GM12878 (cell line): ENCODE measurements around the gene PFKP. TPM values are rescaled to one million over a fixed set of nuclear protein-coding genes. Genes with fewer than 3 reads are reported as not detected.

Source experiments
- ATAC-seq: fragments of 200-7000 bp; cut with Tn5 transposase; 3 replicates; pipeline ENCODE4 v1.9.1; 2020; ENCODE audit warnings: mild to moderate bottlenecking, moderate library complexity
- BruUV-seq: library from RNA; stranded (reverse); fragments of 400-500 nt; replicated peaks from 2 replicates; lab custom pipeline; 2021; lab: Mats Ljungman, UMichigan
- CTCF ChIA-PET: fragments of 300-600 bp; sonication (Branson Sonifier 250); formaldehyde crosslinking; extraction: SDS; loops from one replicate; lab custom pipeline; 2021; ENCODE audit warnings: inconsistent platforms; lab: Yijun Ruan, JAX
- POLR2A ChIA-PET: fragments of 350-600 bp; formaldehyde crosslinking; extraction: SDS; loops from one replicate; lab custom pipeline; 2021; ENCODE audit warnings: inconsistent platforms; lab: Charles Lee
- RAD21 ChIA-PET: fragments of 300-600 bp; sonication (Branson Sonifier 250); formaldehyde crosslinking; loops from one replicate; lab custom pipeline; 2023; ENCODE audit warnings: antibody characterized with exemption; ENCODE audit not compliant: unreplicated experiment; lab: Charles Lee
- SMC1A ChIA-PET: fragments of 300-600 bp; sonication (Branson Sonifier 250); formaldehyde crosslinking; loops from one replicate; lab custom pipeline; 2023; ENCODE audit not compliant: unreplicated experiment, uncharacterized antibody; lab: Charles Lee
- DNase-seq: peaks from one replicate; pipeline ENCODE4 v3.0.0-alpha.2; 2011; ENCODE audit warnings: low read depth, low spot score
- FAIRE-seq: peaks from 3 replicates; lab custom pipeline; 2011; peaks lifted over from hg19 to GRCh38; lab: Jason Lieb, UNC
- H2AFZ ChIP-seq: 2 replicates; pipeline ENCODE4 v1.6.0; 2011; ENCODE audit warnings: low read depth, low read length, control low read depth; ENCODE audit not compliant: control insufficient read depth
- H3K27ac ChIP-seq: 2 replicates; pipeline ENCODE4 v1.5.1; 2011; ENCODE audit warnings: control low read depth; ENCODE audit not compliant: control insufficient read depth, insufficient read depth
- H3K27me3 ChIP-seq, 2 experiments: replicated peaks in 1 of 2; 2 replicates each; pipeline versions ENCODE4 v1.6.0 to v1.6.1; 2011; ENCODE audit warnings: low read length in 1 of 2; ENCODE audit not compliant: control insufficient read depth in 2 of 2, insufficient read depth in 2 of 2
- H3K36me3 ChIP-seq, 2 experiments: 2 replicates each; pipeline ENCODE4 v1.5.1; 2011; ENCODE audit warnings: low read length in 1 of 2; ENCODE audit not compliant: control insufficient read depth in 2 of 2, insufficient read depth in 2 of 2
- H3K4me1 ChIP-seq: 2 replicates; pipeline ENCODE4 v1.6.1; 2011; ENCODE audit warnings: mild to moderate bottlenecking, low read length, moderate library complexity, mixed read lengths; ENCODE audit not compliant: control insufficient read depth, insufficient read depth
- H3K4me2 ChIP-seq: 2 replicates; pipeline ENCODE4 v1.6.0; 2011; ENCODE audit warnings: control low read depth; ENCODE audit not compliant: control insufficient read depth, insufficient read depth
- H3K4me3 ChIP-seq: fragments of 200-600 bp; sonication (generic); 2 replicates; pipeline ENCODE4 v1.5.1; 2016
- H3K79me2 ChIP-seq: 2 replicates; pipeline ENCODE4 v1.6.0; 2011; ENCODE audit warnings: low read length; ENCODE audit not compliant: control insufficient read depth, insufficient read depth
- H3K9ac ChIP-seq: 2 replicates; pipeline ENCODE4 v1.8.0; 2011; ENCODE audit warnings: low read length, control low read depth, mixed read lengths; ENCODE audit not compliant: control insufficient read depth, insufficient read depth
- H3K9me3 ChIP-seq: replicated peaks from 3 replicates; pipeline ENCODE4 v1.5.1; 2011; ENCODE audit warnings: mild to moderate bottlenecking, low read length; ENCODE audit not compliant: control insufficient read depth, insufficient read depth
- H4K20me1 ChIP-seq: 2 replicates; pipeline ENCODE4 v1.6.0; 2011; ENCODE audit not compliant: control insufficient read depth, insufficient read depth
- CREM ChIP-seq: IDR thresholded peaks from 2 replicates; pipeline ENCODE4 v1.6.1; 2014; ENCODE audit warnings: antibody characterized with exemption, low read depth
- GATAD2B ChIP-seq: fragments of 450-650 bp; conservative IDR thresholded peaks from 2 replicates; pipeline ENCODE4 v1.6.1; 2017; ENCODE audit warnings: low read depth, mild to moderate bottlenecking, moderate library complexity
- HCFC1 ChIP-seq: fragments of 150-350 bp; IDR thresholded peaks from 2 replicates; pipeline ENCODE4 v1.6.1; 2014; ENCODE audit warnings: low read length
- NRF1 ChIP-seq: conservative IDR thresholded peaks from 2 replicates; pipeline ENCODE4 v1.6.1; 2011; ENCODE audit warnings: mild to moderate bottlenecking, low read depth, low read length, improper control_type of control experiment
- POLR2A ChIP-seq: IDR thresholded peaks from 2 replicates; pipeline ENCODE4 v1.6.1; 2011; ENCODE audit warnings: low read depth, mild to moderate bottlenecking, low read length
- ZNF24 ChIP-seq: fragments of 450-650 bp; IDR thresholded peaks from 2 replicates; pipeline ENCODE4 v1.6.1; 2017; ENCODE audit warnings: antibody characterized with exemption, mild to moderate bottlenecking
- ZNF592 ChIP-seq: fragments of 450-650 bp; IDR thresholded peaks from 2 replicates; pipeline ENCODE4 v1.6.1; 2017; ENCODE audit warnings: mild to moderate bottlenecking, moderate library complexity
- WGBS: methylation state at CpG from one replicate; pipeline ENCODE4 v1.1.6; 2016; ENCODE audit warnings: low lambda C conversion rate; ENCODE audit not compliant: insufficient replicate concordance, insufficient coverage; ENCODE audit errors: missing lambda C conversion rate; 5-methylcytosine and 5-hydroxymethylcytosine counted together
- in situ Hi-C: fragments of 300-500 bp; cut with MboI; formaldehyde crosslinking; loops from 9 replicates; pipeline ENCODE4 v1.14.3; 2018; ENCODE audit warnings: mixed read lengths
- intact Hi-C: fragments of 100-400 bp; cut with micrococcal nuclease; formaldehyde crosslinking; loops from one replicate; pipeline ENCODE4 v1.14.2; 2022; ENCODE audit not compliant: unreplicated experiment
- polyA plus RNA-seq, 11 experiments: library from polyadenylated mRNA; depleted of rRNA in 4 of 11; unstranded in 6 of 11; stranded (reverse) in 5 of 11; fragments of >200 nt; fragmentation: Nextera tagmentation in 4 of 11; fragmentation: Illumina TruSeq in 1 of 11; extraction: Ambion mirVana in 4 of 11; extraction: Trizol in 1 of 11; gene quantifications; 1 replicate in 1 of 11; 2 replicates in 10 of 11; pipeline versions ENCODE4 v1.2.1 to v1.2.3, GENCODE V29; 2011 to 2016; ENCODE audit warnings: inconsistent platforms in 2 of 11, missing spikeins in 2 of 11, low read depth in 1 of 11
- total RNA-seq, 4 experiments: library from RNA; depleted of rRNA in 3 of 4; stranded (reverse); fragments of >200 nt in 3 of 4; fragmentation: Illumina TruSeq in 1 of 4; extraction: Trizol in 1 of 4; gene quantifications; 2 replicates each; pipeline versions ENCODE4 v1.2.1 to v1.2.3, GENCODE V29; 2013 to 2021

PFKP gene
- total and polyA plus RNA-seq, 10 of the 15 experiments (the other 5 are each of a cell fraction or from before 2014, with no cell fraction given), result 27.0 to 145 (median 95.7) TPM

DNA sequence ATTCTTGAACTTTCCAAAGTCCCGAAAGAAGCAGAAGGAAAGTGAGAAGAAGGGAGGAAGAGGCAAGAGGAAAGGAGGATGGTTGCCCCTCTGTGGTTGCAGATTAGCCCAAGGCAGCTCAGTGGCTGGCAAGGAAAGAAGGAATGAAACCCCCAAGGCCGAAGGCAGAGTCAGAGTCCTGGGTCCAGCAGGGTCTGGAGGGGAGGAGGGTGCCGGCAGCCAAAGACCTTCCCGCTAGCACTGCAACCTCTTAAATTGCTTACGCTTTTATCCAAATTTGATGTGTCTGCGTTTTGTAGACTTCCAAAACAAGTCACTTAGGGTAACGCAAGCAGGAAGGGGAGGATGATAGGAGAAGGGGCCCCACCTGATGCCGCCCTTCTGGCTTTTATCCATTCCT is 7.4 kb upstream of the PFKP start:
- no peaks in the 10 kb centered on the region for H4K20me1 ChIP-seq
- H3K79me2 ChIP-seq, result no peaks in the 10 kb centered on the region
- no peak for DNase-seq
- no peak overlapping the region for H3K27ac ChIP-seq
- ATAC-seq, result no peak
- 55% methylated on average over 8 of the region's 8 CpGs for WGBS
- H3K9ac ChIP-seq, result no peak overlapping the region
- no peak for TF ChIP-seq CREM
- no peak for TF ChIP-seq GATAD2B
- no peak for TF ChIP-seq ZNF592
- no peak for TF ChIP-seq NRF1
- TF ChIP-seq ZNF24, result no peak
- TF ChIP-seq POLR2A, result no peak
- TF ChIP-seq HCFC1, result no peak
- ChIA-PET SMC1A (no interaction called here), CTCF (no interaction called here), POLR2A (no interaction called here), RAD21 (no interaction called here)
- H3K36me3 ChIP-seq, result no peaks in the 10 kb centered on the region
- H3K4me1 ChIP-seq, result no peaks in the 10 kb centered on the region
- intact Hi-C loops (no loop called here), in situ Hi-C loops (no loop called here)
- H3K4me2 ChIP-seq, result no peak overlapping the region
- H3K27me3 ChIP-seq, result no peaks in the 10 kb centered on the region; a peak in 2 of 4 replicates
- no peak overlapping the region for H2AFZ ChIP-seq
- H3K9me3 ChIP-seq, result no peaks in the 10 kb centered on the region
- no peak overlapping the region for H3K4me3 ChIP-seq
- FAIRE-seq, result no peak
- BruUV-seq, result no TSS peak
